ENCODE measurements around the gene PRKCQ.

- no peak for TF ChIP-seq EZH2phosphoT487 (IDR thresholded peaks at IDR 0.05; ENCODE audit: low read depth, severe bottlenecking, unreplicated experiment)
- no peak for TF ChIP-seq CTCF (IDR thresholded peaks at IDR 0.05; ENCODE audit: poor library complexity)
- TF ChIP-seq EZH2 (IDR thresholded peaks at IDR 0.05; ENCODE audit: borderline replicate concordance): no peak
Observed at GRCh38 chr10:6470894-6471618, 109.0 kb downstream of the PRKCQ start.

All from hepatocyte (in vitro differentiated cells).